Measurements from ENCODE around the gene CHD6. TPM values are rescaled to one million over a fixed set of nuclear protein-coding genes. Genes with fewer than 3 reads are reported as not detected.

Gene CHD6
- total and polyA plus RNA-seq, 2 experiments from 2014 or later, result 41.0 to 158 TPM

DNA sequence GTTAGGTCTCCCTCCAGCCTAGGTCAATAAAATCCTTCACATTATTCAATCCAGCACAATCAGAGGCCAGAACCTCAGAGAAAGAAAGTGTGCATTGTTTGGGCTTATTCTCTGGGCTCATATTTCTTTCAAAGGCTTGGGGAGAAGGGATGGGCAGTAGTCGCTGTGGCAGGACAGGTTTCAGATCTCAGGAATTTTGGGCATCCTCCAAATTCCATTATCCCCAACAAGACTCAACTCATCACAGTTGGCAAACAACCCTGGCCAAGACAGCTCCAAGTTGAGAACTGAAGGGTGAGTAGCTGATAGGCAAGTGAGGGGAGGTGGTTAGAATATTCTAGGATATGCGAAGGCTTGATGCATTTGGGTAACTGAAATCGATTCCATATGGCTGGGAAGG, 27.2 kb upstream of the CHD6 start:
- Mint-ChIP-seq H3K36me3 (ENCODE audit: low read depth) (no peaks in the 10 kb centered on the region), H3K27ac (no peak overlapping the region)
- no peaks in the 10 kb centered on the region for H4K20me1 ChIP-seq (replicated peaks; ENCODE audit: insufficient read depth)

More for the DNA sequence above, 27.2 kb upstream of the CHD6 start:
- no peak overlapping the region for H3K4me3 Mint-ChIP-seq
- peaks cover 7% of the 10 kb centered on the region; the same call in 1 of the 2 replicates for H3K9me2 ChIP-seq (ENCODE audit: insufficient read depth)
- peaks cover 14% of the 10 kb centered on the region for H3K4me1 Mint-ChIP-seq
- H3K36me3 ChIP-seq (ENCODE audit: insufficient read depth), result no peaks in the 10 kb centered on the region
- H3K27me3 ChIP-seq (ENCODE audit: insufficient read depth), result no peaks in the 10 kb centered on the region
- H3K4me1 ChIP-seq (ENCODE audit: insufficient read depth), result peaks cover 10% of the 10 kb centered on the region
- no peak overlapping the region for H3K4me3 ChIP-seq
- H3K79me2 ChIP-seq (replicated peaks; ENCODE audit: insufficient read depth), result no peaks in the 10 kb centered on the region
- H3K27me3 Mint-ChIP-seq (ENCODE audit: insufficient read depth, low read depth, poor library complexity), result peaks cover 3% of the 10 kb centered on the region
- DNase-seq (ENCODE audit: low spot score), result no peak
- H3K4me2 ChIP-seq, result no peak overlapping the region
- ATAC-seq, result no peak
- no peak overlapping the region for H2AFZ ChIP-seq
- H3K27ac ChIP-seq (ENCODE audit: low read depth), result no peak overlapping the region
- no peak for TF ChIP-seq STAT1 (IDR thresholded peaks at IDR 0.05; ENCODE audit: unreplicated experiment)
- TF ChIP-seq POLR2AphosphoS5 (IDR thresholded peaks at IDR 0.05; ENCODE audit: low read depth), result no peak
- no peak for TF ChIP-seq EZH2 (IDR thresholded peaks at IDR 0.05; ENCODE audit: low read depth, unreplicated experiment)
- TF ChIP-seq CREB1 (CRISPR knock-in tag; IDR thresholded peaks at IDR 0.05; ENCODE audit: low read depth), result no peak
- no peak for TF ChIP-seq ETS1 (IDR thresholded peaks at IDR 0.05)
- no peak for TF ChIP-seq ZNF462 (CRISPR knock-in tag; IDR thresholded peaks at IDR 0.05)
- TF ChIP-seq ZNF331 (CRISPR knock-in tag; IDR thresholded peaks at IDR 0.05; ENCODE audit: low read depth), result no peak
- TF ChIP-seq NANOG (IDR thresholded peaks at IDR 0.05; ENCODE audit: borderline replicate concordance), result no peak
- no peaks in the 10 kb centered on the region for H3F3A ChIP-seq (replicated peaks; ENCODE audit: low read depth)
- no peaks in the 10 kb centered on the region for H3K9me3 Mint-ChIP-seq
